HAP-1 (cell line): ENCODE results near the gene CEP170B.
"Not testable (repeated sequence)": the region's sequence is repeated elsewhere in the genome, so short reads cannot be mapped to it uniquely, and the experiment has no call there.

ENCODE experiments used
- DNase-seq, 2 experiments: peaks; one replicate each; pipeline ENCODE4 v3.0.0-alpha.2; 2016 to 2020; ENCODE audit warnings: low spot score in 2 of 2
- H3K27me3 ChIP-seq: fragments of 250-450 bp; sonication (Bioruptor Pico); 2 replicates; pipeline ENCODE4 v1.5.1; 2020; ENCODE audit warnings: low read depth, mild to moderate bottlenecking, moderate library complexity
- H3K36me3 ChIP-seq: fragments of 250-450 bp; sonication (Bioruptor Pico); replicated peaks from 2 replicates; pipeline ENCODE4 v1.5.1; 2020; ENCODE audit warnings: mild to moderate bottlenecking
- H3K4me1 ChIP-seq: fragments of 250-450 bp; sonication (Bioruptor Pico); 2 replicates; pipeline ENCODE4 v1.5.1; 2020; ENCODE audit warnings: mild to moderate bottlenecking
- H3K4me3 ChIP-seq: fragments of 250-450 bp; sonication (Bioruptor Pico); 2 replicates; pipeline ENCODE4 v1.5.1; 2020; ENCODE audit warnings: mild to moderate bottlenecking, moderate library complexity
- H3K9me3 ChIP-seq: fragments of 250-450 bp; sonication (Bioruptor Pico); 2 replicates; pipeline ENCODE4 v1.5.1; 2020; ENCODE audit warnings: mild to moderate bottlenecking, moderate library complexity
- in situ Hi-C: fragments of 300-500 bp; cut with MboI; formaldehyde crosslinking; loops from 3 replicates; pipeline ENCODE4 v1.14.3; 2020; ENCODE audit warnings: low sequenced_read_pairs, inconsistent platforms, mixed read lengths

Gene CEP170B

GRCh38 chr14:104856157-104856868, 8.8 kb upstream of the CEP170B start:
- Histone ChIP-seq H3K36me3 (no peaks in the 10 kb centered on the region), H3K4me3 (no peak overlapping the region), H3K9me3 (no peaks in the 10 kb centered on the region), H3K4me1 (no peaks in the 10 kb centered on the region), H3K27me3 (peaks cover 4% of the 10 kb centered on the region; the same call in 1 of the 2 replicates)
- DNase-seq = no peak
- in situ Hi-C loops = no loop called here

GRCh38 chr14:104856869-104857860, 7.9 kb upstream of the CEP170B start:
- Histone ChIP-seq H3K4me1 (no peaks in the 10 kb centered on the region), H3K36me3 (no peaks in the 10 kb centered on the region), H3K4me3 (no peak overlapping the region), H3K27me3 (peaks cover 4% of the 10 kb centered on the region; the same call in 1 of the 2 replicates), H3K9me3 (no peaks in the 10 kb centered on the region)
- DNase-seq = no peak
- in situ Hi-C loops = no loop called here

GRCh38 chr14:104857931-104858330, 7.1 kb upstream of the CEP170B start:
- H3K4me1 ChIP-seq, H3K27me3 ChIP-seq, H3K36me3 ChIP-seq, DNase-seq, H3K4me3 ChIP-seq, in situ Hi-C loops, H3K9me3 ChIP-seq: not testable (repeated sequence)

GRCh38 chr14:104858811-104859426, 6.1 kb upstream of the CEP170B start:
- in situ Hi-C loops = no loop called here
- Histone ChIP-seq H3K4me3 (no peak overlapping the region), H3K9me3 (no peaks in the 10 kb centered on the region), H3K4me1 (no peaks in the 10 kb centered on the region), H3K36me3 (no peaks in the 10 kb centered on the region), H3K27me3 (no peaks in the 10 kb centered on the region)
- no peak for DNase-seq

GRCh38 chr14:104859900-104860299, 5.2 kb upstream of the CEP170B start:
- in situ Hi-C loops = no loop called here
- Histone ChIP-seq H3K36me3 (no peaks in the 10 kb centered on the region), H3K4me1 (peaks cover 3% of the 10 kb centered on the region; the same call in 1 of the 2 replicates), H3K9me3 (no peaks in the 10 kb centered on the region), H3K4me3 (no peak overlapping the region), H3K27me3 (no peaks in the 10 kb centered on the region)
- DNase-seq = no peak

- no peaks in the 10 kb centered on the region for H3K27me3 ChIP-seq
- H3K4me1 ChIP-seq = peaks cover 3% of the 10 kb centered on the region; the same call in 1 of the 2 replicates
- no peak overlapping the region for H3K4me3 ChIP-seq
- no peaks in the 10 kb centered on the region for H3K9me3 ChIP-seq
- no peak for DNase-seq
- in situ Hi-C loops = no loop called here
- no peaks in the 10 kb centered on the region for H3K36me3 ChIP-seq
Measured at GRCh38 chr14:104860414-104860813, 4.7 kb upstream of the CEP170B start.

GRCh38 chr14:104863131-104863862, 1.8 kb upstream of the CEP170B start:
- no peak for DNase-seq
- Histone ChIP-seq H3K36me3 (no peaks in the 10 kb centered on the region), H3K4me3 (no peak overlapping the region), H3K4me1 (peaks cover 10% of the 10 kb centered on the region; the same call in 1 of the 2 replicates), H3K9me3 (no peaks in the 10 kb centered on the region), H3K27me3 (no peaks in the 10 kb centered on the region)
- in situ Hi-C loops = no loop called here

- peaks cover 10% of the 10 kb centered on the region; the same call in 1 of the 2 replicates for H3K4me1 ChIP-seq
- no peaks in the 10 kb centered on the region for H3K27me3 ChIP-seq
- H3K36me3 ChIP-seq = no peaks in the 10 kb centered on the region
- H3K9me3 ChIP-seq = no peaks in the 10 kb centered on the region
- in situ Hi-C loops = no loop called here
- H3K4me3 ChIP-seq = peak overlapping the region; percentile 50
- DNase-seq = no peak
Measured at GRCh38 chr14:104863923-104864266, 1.2 kb upstream of the CEP170B start.

GRCh38 chr14:104864267-104865080, 594 bp upstream of the CEP170B start:
- Histone ChIP-seq H3K36me3 (no peaks in the 10 kb centered on the region), H3K9me3 (no peaks in the 10 kb centered on the region), H3K27me3 (no peaks in the 10 kb centered on the region), H3K4me3 (peak overlapping the region; percentile 50), H3K4me1 (peaks cover 10% of the 10 kb centered on the region; the same call in 1 of the 2 replicates)
- DNase-seq = peak in 1 of 2 experiments; percentile 43
- in situ Hi-C loops = no loop called here

GRCh38 chr14:104865631-104866441, 768 bp downstream of the CEP170B start:
- peak; percentile 31 to 78 for DNase-seq
- no peaks in the 10 kb centered on the region for H3K27me3 ChIP-seq
- no peaks in the 10 kb centered on the region for H3K36me3 ChIP-seq
- H3K9me3 ChIP-seq = no peaks in the 10 kb centered on the region
- H3K4me1 ChIP-seq = peaks cover 10% of the 10 kb centered on the region; the same call in 1 of the 2 replicates
- in situ Hi-C loops = no loop called here
- H3K4me3 ChIP-seq = peak overlapping the region; percentile 71

- H3K27me3 ChIP-seq = no peaks in the 10 kb centered on the region
- H3K4me3 ChIP-seq = peak overlapping the region; percentile 71
- no peaks in the 10 kb centered on the region for H3K9me3 ChIP-seq
- no peak for DNase-seq
- in situ Hi-C loops = no loop called here
- H3K4me1 ChIP-seq = peaks cover 10% of the 10 kb centered on the region; the same call in 1 of the 2 replicates
- no peaks in the 10 kb centered on the region for H3K36me3 ChIP-seq
Measured at GRCh38 chr14:104866451-104867370, 1.6 kb downstream of the CEP170B start.
